Measurements from ENCODE around the gene GVQW3. TPM values are rescaled to one million over a fixed set of nuclear protein-coding genes. Genes with fewer than 3 reads are reported as not detected.

GVQW3 gene
- 0.49 and 1.1 TPM in 2 replicates for total RNA-seq

DNA sequence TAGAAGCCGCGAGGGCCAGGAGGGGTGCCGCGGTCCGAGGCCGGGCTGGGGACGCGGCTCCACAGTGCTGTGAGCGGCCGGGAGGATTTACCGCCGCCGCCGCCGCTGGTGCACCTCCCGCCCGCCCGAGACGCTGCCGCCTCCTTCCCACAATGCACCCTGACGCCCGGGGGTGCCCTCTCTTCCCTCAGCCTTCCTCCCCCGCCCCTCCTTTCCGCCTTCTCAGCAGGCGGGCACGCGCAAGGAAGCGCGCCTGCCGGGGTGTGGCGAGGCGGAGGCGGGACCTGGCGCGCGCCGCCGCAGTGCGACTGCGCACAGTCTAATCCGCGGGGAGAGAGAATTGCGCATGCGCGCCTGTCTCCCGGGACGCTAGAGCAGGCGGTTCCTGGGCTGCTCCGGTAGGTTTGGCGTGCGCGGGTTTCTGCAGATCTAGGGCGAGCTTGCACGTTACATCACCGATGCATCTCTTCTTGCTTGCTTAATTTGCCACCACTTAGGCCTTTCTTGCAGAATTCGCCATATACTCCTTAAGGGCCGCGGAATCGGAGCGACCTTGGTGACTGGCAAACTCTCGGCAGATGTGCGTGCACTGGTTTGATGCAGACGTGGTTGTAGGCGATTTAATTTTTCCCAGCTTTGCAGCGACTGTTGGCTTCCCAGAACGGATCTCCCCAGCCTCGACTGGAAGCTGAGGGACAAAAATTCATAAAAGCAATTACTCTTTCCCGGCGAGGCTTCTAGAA is at the start of gene GVQW3, which contains the start of gene THAP12:
TSS of gene GVQW3 (plus strand) at position 347 of the 743 bp plus-strand sequence. CDS start 506 bp downstream, outside the sequence.
TSS of gene THAP12 (minus strand) at position 156 of the 743 bp plus-strand sequence. CDS start 296 bp downstream, outside the sequence.

DNA sequence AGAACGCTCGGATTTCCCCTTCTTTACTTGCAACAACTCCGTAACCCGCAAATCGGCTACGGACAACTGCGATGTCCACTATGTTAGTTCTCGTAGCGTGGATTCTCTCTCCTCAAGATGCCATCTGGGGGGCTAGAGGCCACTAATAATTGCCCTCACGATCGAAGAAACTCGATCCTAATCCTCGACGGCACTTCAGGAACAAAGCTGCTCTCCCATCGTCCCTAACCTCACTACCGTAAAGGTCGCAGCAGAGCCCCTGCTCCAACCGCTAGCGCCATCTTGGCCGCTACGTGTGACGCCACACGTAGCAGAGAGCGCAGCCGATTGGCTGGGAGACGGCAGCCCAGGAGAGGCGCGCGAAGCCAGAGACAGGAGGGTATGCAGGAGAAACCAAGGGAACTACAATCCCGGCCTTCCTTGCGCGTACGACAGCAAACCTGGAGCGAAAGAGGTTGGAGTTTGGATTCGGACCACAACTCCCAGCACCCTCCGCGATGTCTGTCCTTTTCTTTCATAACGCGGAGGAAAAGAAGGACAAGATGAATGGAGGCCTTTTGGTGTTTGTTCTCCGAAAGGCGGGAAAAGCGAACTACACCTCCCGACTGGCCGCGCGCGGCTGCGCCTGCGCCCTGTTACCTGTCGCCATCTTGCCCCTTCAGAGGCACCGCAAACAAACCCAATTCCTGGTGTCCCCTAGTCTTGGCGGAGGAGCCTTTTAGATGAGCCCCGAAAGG is 63.4 kb downstream of the GVQW3 start, which contains the start of gene EMSY:
TSS of gene EMSY (plus strand) at position 635 of the 737 bp plus-strand sequence. CDS start 1,921 bp downstream, outside the sequence.

Other genes starting within 250 kb of the GVQW3 start
- gene WNT11, start 174.8 kb upstream of the GVQW3 start, total RNA-seq, result 0.63 TPM in 1 of 2 replicates, not detected in the other
- 13.1 and 14.8 TPM in 2 replicates for gene THAP12, start 191 bp upstream of the GVQW3 start, total RNA-seq
- gene EMSY, start 63.7 kb downstream of the GVQW3 start, total RNA-seq, result 14.3 and 14.6 TPM in 2 replicates

All from mesangial cell (primary cell).